ENCODE results near the gene C16orf78.

C16orf78 gene

DNA sequence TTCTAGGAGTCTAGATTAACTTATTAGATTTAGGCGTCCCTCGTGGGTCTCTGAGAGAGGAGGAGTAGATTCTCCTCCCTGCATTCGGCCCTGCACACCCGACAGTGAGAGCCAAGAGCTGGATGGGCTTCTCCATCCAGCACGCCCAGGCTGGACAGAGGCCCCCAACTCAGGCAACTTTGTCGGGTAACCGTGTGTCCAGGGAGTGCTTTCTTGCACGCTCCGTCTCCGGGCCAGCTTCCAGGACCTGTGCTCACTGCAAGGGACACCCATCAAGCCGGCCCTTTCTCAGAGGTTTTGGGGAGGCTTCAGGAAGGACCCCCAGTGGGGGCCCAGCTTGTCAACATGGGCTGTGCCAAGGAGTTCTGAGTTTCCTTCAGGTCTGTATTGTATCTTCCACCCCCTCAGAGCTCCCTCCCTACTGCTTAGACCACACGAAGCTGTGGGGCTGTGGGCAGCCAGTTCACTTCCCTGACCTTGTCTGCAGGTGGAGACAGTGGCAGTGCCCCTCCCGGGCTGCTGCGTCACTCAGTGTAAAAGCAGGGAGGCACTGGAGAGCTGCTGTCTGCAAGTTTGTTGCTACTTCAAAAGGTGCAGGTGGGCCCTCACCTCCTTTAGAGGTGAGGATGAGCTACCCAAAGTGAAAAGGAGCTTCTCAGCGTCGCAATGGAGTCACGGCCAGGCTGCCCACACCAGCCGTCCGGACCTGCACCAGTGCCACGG, 24.0 kb upstream of the C16orf78 start:
- no peak for DNase-seq (ENCODE audit: extremely low read depth, insufficient read length)
- Histone ChIP-seq H3K27me3 (replicated peaks; ENCODE audit: control insufficient read depth, insufficient read depth, low read length) (peaks cover 2% of the 10 kb centered on the region), H3K36me3 (ENCODE audit: control insufficient read depth, insufficient read depth, low read length) (no peaks in the 10 kb centered on the region), H3K4me3 (replicated peaks; ENCODE audit: low read depth, low read length) (no peak overlapping the region)
- TF ChIP-seq CTCF (IDR thresholded peaks at IDR 0.05; ENCODE audit: insufficient read depth, low read length, poor library complexity, severe bottlenecking), result no peak

DNA sequence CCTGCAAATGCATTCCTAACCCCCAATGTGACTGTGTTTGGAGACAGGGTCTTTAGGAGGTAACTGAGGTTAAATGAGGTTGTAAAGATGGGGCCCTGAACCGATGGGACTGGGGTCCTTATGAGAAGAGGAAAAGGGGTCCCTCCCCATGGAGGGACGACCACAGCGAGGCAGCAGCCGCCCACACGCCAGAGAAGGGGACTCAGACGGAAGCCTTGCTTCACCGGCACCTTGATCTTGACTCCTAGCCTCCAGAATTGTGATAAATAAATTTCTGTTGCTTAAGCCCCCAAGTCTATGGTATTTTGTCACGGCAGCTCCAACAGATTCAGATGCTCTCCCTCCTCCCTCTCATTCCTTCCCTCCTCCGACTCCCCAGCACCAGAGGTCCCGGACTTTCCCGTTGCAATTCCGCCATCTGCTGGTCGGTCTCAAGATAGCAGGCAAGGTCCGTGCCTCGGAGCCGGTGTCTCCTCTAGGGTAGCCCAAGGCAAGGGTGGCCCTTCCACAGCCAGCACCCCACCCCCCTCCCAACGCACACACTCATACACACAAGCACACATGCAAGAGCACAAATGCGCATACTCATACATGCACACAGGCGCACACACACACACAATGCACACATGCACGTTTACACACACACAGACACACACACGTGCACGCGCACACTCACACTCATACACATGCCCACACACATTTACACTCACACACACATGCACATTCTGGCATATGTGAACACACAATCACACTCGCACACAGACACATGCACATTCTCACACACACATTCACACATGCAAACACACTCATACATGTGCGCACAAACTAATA, 23.1 kb upstream of the C16orf78 start:
- no peaks in the 10 kb centered on the region for H3K36me3 ChIP-seq (ENCODE audit: control insufficient read depth, insufficient read depth, low read length)
- peak; percentile 84 for TF ChIP-seq CTCF (IDR thresholded peaks at IDR 0.05; ENCODE audit: insufficient read depth, low read length, poor library complexity, severe bottlenecking)
- peaks cover 2% of the 10 kb centered on the region for H3K27me3 ChIP-seq (replicated peaks; ENCODE audit: control insufficient read depth, insufficient read depth, low read length)
- peak; percentile 27 for DNase-seq (ENCODE audit: extremely low read depth, insufficient read length)
- H3K4me3 ChIP-seq (replicated peaks; ENCODE audit: low read depth, low read length), result no peak overlapping the region

DNA sequence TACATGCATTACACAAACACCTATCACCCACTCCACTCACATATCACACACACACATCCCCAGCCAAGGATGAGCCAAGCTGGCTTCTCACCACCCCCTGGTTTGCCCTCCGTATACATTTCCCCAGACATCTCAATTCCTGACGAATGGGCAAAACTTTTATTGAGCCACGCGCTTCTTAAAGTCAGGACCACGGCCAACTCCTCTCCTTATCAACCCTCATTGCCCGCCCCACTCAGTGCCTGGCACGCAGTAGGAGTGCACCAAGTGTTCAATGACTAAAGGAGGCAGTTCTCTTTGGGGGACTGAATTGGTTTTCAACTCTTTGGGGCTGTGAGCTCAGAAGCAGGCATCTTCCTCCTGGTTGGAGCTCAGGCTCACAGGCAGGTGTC, 22.5 kb upstream of the C16orf78 start:
- Histone ChIP-seq H3K27me3 (replicated peaks; ENCODE audit: control insufficient read depth, insufficient read depth, low read length) (peaks cover 2% of the 10 kb centered on the region), H3K4me3 (replicated peaks; ENCODE audit: low read depth, low read length) (no peak overlapping the region), H3K36me3 (ENCODE audit: control insufficient read depth, insufficient read depth, low read length) (no peaks in the 10 kb centered on the region)
- TF ChIP-seq CTCF (IDR thresholded peaks at IDR 0.05; ENCODE audit: insufficient read depth, low read length, poor library complexity, severe bottlenecking), result no peak
- DNase-seq (ENCODE audit: extremely low read depth, insufficient read length), result no peak

DNA sequence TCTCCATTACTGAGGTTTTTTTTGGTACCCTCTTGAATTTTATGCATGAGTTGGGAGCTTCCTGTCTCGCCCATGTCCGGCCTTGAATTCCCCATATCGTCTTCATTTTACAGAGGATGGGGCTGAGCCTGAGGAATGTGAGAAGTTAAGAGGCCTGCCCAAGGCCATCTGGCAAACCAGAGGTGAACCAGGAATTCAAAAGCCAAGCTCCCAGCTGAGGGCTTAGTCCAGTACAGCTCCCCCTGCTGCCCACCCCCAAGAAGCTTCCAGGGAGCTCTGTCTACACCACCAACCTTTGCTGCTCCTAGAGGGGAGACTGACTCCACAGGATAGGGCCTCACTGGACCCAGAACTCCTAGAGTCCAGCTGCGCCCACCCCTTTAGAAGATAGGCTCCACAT, 20.7 kb upstream of the C16orf78 start:
- Histone ChIP-seq H3K4me3 (replicated peaks; ENCODE audit: low read depth, low read length) (no peak overlapping the region), H3K36me3 (ENCODE audit: control insufficient read depth, insufficient read depth, low read length) (no peaks in the 10 kb centered on the region), H3K27me3 (replicated peaks; ENCODE audit: control insufficient read depth, insufficient read depth, low read length) (peaks cover 2% of the 10 kb centered on the region)
- peak; percentile 62 for TF ChIP-seq CTCF (IDR thresholded peaks at IDR 0.05; ENCODE audit: insufficient read depth, low read length, poor library complexity, severe bottlenecking)
- no peak for DNase-seq (ENCODE audit: extremely low read depth, insufficient read length)

DNA sequence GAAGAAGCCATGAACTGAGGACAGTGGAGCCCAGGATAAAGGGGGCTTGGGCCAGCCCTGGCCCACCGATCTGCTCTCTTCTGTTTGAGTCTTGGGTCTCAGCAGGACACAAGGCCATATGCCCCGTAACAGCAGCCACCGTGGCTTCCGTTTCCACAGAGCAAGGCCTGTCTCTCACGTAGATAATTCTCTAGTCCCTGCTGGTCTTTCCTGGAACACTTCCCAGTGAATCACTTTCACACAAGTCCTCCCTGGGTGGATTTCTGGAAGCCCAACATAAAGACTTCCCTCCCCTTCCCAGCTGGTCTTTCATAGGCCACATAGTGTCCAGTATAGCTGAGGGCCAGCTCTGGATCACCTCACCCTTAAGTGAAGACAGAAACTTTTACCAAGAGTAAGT, 19.9 kb upstream of the C16orf78 start:
- no peak for TF ChIP-seq CTCF (IDR thresholded peaks at IDR 0.05; ENCODE audit: insufficient read depth, low read length, poor library complexity, severe bottlenecking)
- H3K4me3 ChIP-seq (replicated peaks; ENCODE audit: low read depth, low read length), result no peak overlapping the region
- no peak for DNase-seq (ENCODE audit: extremely low read depth, insufficient read length)
- H3K36me3 ChIP-seq (ENCODE audit: control insufficient read depth, insufficient read depth, low read length), result no peaks in the 10 kb centered on the region
- H3K27me3 ChIP-seq (replicated peaks; ENCODE audit: control insufficient read depth, insufficient read depth, low read length), result peaks cover 2% of the 10 kb centered on the region

All from GM06990 (cell line).